EH (cell line): ENCODE results near the gene DHCR7.
A peak's percentile ranks its signal among the peaks of the same experiment; 100 is the strongest.

Experiments used
- DNase-seq: peaks from one replicate; pipeline ENCODE4 v3.0.0-alpha.2; 2015; ENCODE audit warnings: low read depth

The DHCR7 gene

DNA sequence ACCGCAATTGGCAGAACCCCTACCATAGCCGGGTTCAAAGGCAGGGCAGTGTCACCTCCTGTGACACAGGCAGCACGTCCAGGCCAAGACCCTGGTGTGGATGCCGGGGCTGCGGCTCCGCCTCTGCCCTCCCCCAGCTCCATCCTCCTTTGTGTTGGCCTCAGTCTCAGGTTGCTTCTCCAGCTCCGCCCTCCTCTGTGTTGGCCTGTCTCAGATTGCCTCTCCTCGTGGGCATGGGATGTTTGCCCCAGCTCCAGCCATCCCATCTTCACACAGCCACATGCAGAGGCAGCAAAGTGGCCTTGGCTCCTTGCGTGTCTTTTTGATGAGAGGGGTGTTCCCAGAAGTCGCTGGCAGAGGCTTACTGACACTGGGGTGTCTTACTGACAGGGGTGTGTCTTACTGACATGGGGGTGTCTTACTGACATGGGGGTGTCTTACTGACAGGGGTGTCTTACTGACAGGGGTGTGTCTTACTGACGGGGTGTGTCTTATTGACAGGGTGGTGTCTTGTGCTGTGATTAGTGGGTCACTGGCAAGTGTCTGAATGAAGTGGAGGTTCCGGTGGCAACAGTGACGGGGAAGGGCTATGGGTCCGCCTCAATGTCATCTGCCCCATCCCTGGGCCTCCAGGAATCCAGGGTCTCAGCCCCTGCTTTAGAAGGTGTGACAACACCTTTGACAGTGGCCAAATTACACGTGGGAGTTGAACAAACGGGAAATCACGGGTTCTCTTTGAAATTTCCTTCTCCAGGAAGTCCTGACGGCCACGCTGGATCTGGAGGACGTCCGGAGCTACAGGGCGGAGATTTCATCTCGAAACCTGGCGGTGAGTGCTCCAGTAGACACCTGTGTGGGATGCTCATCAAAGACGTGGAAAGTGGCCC is 29.7 kb upstream of the DHCR7 start:
- no peak for DNase-seq

- no peak for DNase-seq
Observed at GRCh38 chr11:71476926-71477640, 28.9 kb upstream of the DHCR7 start.

DNA sequence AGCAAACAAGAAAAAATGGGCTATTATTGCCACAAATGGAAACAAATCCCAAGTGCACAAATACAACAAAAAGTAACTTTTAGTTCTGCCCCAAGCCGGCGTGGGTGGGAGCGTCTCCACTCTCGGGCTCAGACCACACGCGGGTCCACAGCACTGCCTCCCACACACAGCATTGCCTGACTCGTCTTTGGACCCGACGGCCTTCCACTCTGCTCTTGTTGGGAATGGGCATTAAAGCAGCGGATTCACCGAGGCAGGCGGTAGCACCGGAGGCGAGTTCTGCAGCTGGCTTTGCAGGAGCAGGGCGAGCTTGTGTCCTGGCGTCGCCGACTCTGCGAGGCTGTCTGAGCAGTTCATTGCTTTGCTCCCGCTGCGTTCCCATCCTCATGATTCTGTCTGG is 27.8 kb upstream of the DHCR7 start:
- DNase-seq: no peak

DNA sequence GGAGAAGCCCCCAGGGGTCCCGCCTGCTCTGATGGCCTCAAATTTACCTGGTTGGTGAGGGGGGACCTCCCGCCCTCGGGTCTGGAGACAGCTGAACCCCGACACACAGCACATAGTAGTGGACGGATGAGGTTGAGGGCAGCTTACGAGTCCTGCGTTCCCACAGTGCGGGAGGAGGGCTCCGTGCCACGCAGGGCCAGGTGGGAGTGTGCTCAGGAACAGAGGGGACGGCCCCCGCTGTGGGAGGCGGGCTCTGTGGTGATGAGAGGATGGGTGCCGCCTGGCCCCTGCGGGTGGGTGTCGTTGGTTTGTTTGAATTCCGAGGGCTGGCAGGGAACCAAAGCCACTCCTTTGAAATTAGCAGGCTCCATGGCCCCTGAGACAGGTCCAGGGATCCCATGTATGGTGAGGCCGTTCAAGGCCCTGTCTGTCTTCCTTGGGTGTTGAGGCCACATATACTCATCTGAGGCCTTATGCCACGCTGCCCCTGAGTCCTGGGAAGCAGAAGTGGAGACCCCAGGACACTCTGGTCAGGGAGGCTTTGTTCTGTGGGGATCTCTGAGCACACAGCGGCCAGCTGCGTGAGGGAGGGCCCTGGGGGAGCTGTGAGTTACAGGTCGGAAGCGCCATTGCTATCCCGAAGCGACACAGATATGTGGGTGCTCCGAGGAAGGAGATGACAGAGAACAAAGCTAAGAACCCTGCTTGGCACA is 26.7 kb upstream of the DHCR7 start:
- DNase-seq: no peak

- DNase-seq: no peak
Observed at GRCh38 chr11:71474141-71474770, 26.1 kb upstream of the DHCR7 start.

DNA sequence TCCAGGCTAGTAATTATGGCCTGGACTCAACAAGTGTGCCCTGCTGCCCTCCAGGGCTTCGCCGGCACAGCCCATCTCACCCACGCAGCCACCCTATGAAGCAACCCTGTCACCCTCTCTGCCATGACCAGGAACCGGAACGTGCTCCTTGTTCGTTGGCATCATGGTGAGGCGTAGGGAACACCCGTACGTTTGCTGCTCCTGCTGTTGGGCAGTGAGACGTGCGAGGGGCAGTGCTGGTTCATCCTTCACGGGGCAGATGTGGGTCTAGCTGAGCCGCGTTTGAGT is 25.5 kb upstream of the DHCR7 start:
- DNase-seq: no peak

GRCh38 chr11:71472941-71473792 is 25.0 kb upstream of the DHCR7 start:
- DNase-seq: no peak

- DNase-seq: no peak
Observed at GRCh38 chr11:71472357-71472885, 24.2 kb upstream of the DHCR7 start.

- DNase-seq: no peak
Observed at GRCh38 chr11:71470946-71471345, 22.8 kb upstream of the DHCR7 start.

GRCh38 chr11:71467164-71467563 is 19.0 kb upstream of the DHCR7 start:
- no peak for DNase-seq

DNA sequence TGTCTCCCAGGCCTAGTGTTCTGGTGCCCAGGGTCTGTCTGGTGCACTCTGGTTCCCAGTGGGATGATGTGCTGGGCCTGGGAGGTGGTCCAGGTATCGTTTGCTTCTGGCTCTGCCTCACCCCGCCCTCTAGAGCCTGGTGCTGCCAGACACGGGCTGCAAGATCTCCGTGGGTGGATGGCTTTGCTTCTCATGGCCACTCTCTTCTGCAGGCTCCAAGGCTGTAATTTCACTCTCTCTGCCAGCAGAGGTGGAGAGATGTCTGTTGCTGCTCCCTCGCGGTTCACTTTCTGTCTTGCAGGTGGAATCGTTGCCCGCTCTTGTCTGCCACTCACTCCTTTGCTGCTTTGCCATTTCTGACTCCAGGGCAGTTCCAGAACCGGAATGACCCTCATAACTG is 18.2 kb upstream of the DHCR7 start:
- no peak for DNase-seq

DNA sequence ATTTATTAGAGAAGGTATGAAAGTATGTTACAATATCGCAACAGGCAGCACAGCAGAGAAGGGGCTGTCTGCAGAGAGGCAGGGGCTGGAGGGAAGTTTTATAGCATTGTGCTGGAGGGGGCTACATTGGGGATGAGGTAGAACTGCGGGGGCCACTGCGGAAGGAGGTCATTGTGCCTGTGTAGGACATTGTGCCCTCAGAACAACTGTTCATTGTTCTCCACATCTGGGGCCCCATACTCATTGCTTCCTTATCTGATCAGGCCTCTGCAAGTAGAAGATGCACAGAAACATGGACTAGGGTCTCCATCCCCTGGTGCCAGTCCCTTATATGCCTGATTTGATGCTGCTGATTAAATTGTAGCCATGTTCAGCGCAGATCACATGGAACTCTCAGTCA is 16.9 kb upstream of the DHCR7 start:
- DNase-seq: no peak

GRCh38 chr11:71463331-71464211 is 15.4 kb upstream of the DHCR7 start:
- DNase-seq: no peak

DNA sequence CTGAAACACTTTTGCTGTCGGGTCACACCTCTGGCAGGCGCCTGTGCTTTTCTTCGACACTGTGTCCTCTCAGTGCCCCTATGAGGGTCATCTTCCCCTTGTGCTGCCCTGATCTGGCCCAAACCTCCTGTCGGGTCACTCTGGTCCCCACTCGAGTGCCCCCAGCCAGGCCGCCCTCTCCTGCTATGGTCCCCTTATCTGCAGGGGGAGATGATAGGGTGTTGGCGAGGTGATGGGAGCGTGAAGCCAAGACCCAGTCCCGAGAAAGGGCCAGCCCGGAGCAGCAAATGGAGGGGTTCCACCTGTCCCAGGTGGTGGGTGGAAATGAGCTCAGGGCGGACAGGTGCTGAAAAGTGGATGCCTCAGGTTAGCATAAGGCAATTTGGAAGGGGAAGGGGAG is 14.5 kb upstream of the DHCR7 start:
- no peak for DNase-seq

DNA sequence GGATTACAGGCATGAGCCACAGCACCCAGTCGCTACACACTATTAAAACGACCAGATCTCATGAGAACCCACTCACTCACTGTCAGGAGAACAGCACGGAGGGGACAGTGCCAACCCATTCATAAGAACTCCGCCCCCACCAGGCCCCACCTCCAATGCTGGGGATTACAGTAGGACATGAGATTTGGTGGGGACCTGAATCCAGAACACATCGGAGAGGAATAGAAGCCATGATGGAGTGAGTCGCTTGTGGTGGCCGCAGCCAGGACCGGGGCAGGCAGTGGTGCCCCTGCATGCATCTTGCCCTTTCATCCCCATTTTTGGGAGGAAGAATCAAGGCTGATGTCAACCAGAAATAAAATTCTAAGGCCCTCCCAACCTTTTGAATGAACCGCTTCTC is 13.5 kb upstream of the DHCR7 start:
- no peak for DNase-seq

- no peak for DNase-seq
Observed at GRCh38 chr11:71459767-71460320, 11.7 kb upstream of the DHCR7 start.

DNA sequence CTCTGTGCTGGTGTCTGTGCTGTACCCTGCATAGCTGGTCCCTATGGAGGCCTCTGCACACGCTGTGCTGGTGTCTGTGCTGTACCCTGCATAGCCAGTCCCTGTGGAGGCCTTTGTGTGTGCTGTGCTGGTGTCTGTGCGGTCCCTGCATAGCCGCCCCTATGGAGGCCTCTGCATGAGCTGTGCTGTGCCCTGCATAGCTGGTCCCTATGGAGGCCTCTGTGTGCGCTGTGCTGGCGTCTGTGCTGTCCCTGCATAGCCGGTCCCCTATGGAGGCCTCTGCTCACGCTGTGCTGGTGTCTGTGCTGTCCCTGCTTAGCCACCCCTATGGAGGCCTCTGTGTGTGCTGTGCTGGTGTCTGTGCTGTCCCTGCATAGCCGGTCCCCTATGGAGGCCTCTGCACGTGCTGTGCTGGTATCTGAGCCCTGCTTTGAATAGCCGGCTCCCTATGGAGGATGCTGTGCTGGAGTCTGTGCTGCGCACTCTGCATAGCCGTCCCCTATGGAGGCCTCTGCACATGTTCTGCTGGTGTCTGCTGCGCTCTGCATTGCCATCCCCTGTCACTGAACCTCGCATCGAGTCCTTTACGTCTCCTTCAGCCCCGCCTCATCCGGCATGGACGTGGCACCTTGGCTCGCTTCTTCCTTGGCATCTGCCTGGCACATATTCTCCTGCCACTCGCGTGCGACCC is 11.0 kb upstream of the DHCR7 start:
- DNase-seq: no peak

DNA sequence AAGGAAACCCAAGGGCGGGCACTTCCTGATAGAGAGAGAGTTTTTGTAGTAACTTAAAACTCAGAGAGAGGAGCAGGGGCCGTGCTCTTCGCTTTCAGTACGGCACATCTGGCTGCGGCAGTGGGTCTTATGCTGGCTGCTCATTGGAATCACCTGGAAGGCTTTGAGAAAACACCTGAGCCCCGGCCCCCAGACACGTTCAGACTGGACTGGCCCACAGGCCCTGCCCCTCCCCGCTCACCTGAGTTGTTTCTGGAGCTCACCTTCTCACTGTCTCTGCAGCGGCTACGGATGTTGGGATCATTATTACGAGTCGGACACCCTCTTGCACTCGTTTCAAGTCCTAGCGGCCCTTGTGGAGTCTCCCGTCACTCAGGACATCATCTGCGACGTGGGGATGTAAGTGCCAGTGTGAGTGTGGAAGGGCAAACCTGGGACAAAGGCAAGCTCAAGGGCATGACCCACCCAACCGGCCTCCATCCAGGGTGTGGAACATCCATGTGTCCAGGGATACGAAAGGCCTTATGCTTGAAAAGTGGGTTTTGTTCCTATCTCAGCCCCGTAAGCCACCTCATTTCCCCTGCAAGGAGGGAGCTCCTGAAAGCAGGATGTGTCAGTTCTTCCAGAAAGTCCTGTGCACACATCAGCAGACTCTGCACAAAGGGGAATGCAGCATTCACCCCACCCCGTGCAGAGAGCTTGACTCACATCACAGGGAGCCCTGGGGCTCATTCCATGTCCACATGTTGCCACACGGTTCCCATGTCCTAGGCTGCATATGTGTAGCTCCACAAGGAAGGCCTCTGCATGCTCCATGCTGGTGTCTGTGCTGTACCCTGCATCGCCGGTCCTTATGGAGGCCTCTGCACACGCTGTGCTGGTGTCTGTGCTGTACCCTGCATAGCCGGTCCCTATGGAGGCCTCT is 10.2 kb upstream of the DHCR7 start:
- DNase-seq: peak; percentile 24
